B cell (primary cell): ENCODE measurements around the gene PDZD8.

Experiments
- CTCF ChIP-seq: fragments of 200-600 bp; IDR thresholded peaks from one replicate; pipeline ENCODE4 v1.8.0; 2022; ENCODE audit warnings: antibody characterized with exemption, mild to moderate bottlenecking
- EZH2 ChIP-seq: IDR thresholded peaks from 2 replicates; pipeline ENCODE4 v1.6.1; 2012; ENCODE audit warnings: borderline replicate concordance, low read depth, mild to moderate bottlenecking, moderate library complexity, low read length; ENCODE audit not compliant: insufficient read depth, poor library complexity, severe bottlenecking

GRCh38 chr10:117408436-117409384 is 33.5 kb upstream of the PDZD8 start:
- TF ChIP-seq CTCF = no peak
- TF ChIP-seq EZH2 = no peak
